ENCODE measurements around the gene MYH14.

The MYH14 gene
- total RNA-seq, result 0 to 0.84 (median 0) reads per million in 9 experiments

GRCh38 chr19:50203281-50204080 is at the start of gene MYH14:
Gene MYH14, plus strand, starts transcription at chr19:50203622. Its CDS starts 6,744 bp downstream, at chr19:50210366.
- no peak within 1 kb of the TSS for H3K27ac Mint-ChIP-seq
- no peaks in the 10 kb centered on the region for H3K4me1 Mint-ChIP-seq (ENCODE audit: low read depth in 2 of 2)
- no peak within 1 kb of the TSS for H3K4me3 Mint-ChIP-seq
- ATAC-seq (replicated peaks), result no peak
- no peaks in the 10 kb centered on the region for H3K9me3 Mint-ChIP-seq
- DNase-seq, result no peak
- peaks cover 47 to 52% of the 10 kb centered on the region in 2 donors for H3K27me3 Mint-ChIP-seq
- peaks cover 4% of the 10 kb centered on the region for H3K36me3 Mint-ChIP-seq (ENCODE audit: insufficient read depth)

GRCh38 chr19:50154529-50154928 is 48.9 kb upstream of the MYH14 start:
- ATAC-seq (replicated peaks) (no peak), DNase-seq (no peak)
- H3K27me3 Mint-ChIP-seq, result peaks cover 23 to 27% of the 10 kb centered on the region in 2 donors
- H3K36me3 Mint-ChIP-seq (ENCODE audit: insufficient read depth), result no peaks in the 10 kb centered on the region
- H3K4me1 Mint-ChIP-seq (ENCODE audit: low read depth in 2 of 2), result no peaks in the 10 kb centered on the region
- no peak overlapping the region for H3K27ac Mint-ChIP-seq
- H3K9me3 Mint-ChIP-seq, result peaks cover 6 to 7% of the 10 kb centered on the region in 2 donors
- H3K4me3 Mint-ChIP-seq, result no peak overlapping the region

GRCh38 chr19:50155520-50156109 is 47.8 kb upstream of the MYH14 start:
- DNase-seq (no peak), ATAC-seq (replicated peaks) (no peak)
- no peak overlapping the region for H3K27ac Mint-ChIP-seq
- H3K9me3 Mint-ChIP-seq, result peaks cover 6 to 7% of the 10 kb centered on the region in 2 donors
- no peak overlapping the region for H3K4me3 Mint-ChIP-seq
- H3K4me1 Mint-ChIP-seq (ENCODE audit: low read depth in 2 of 2), result no peaks in the 10 kb centered on the region
- peaks cover 17% of the 10 kb centered on the region in 2 donors for H3K27me3 Mint-ChIP-seq
- no peaks in the 10 kb centered on the region for H3K36me3 Mint-ChIP-seq (ENCODE audit: insufficient read depth)

- Mint-ChIP-seq H3K27ac (no peak overlapping the region), H3K9me3 (peaks cover 6 to 7% of the 10 kb centered on the region in 2 donors), H3K27me3 (peaks cover 0 to 7% of the 10 kb centered on the region in 2 donors), H3K36me3 (ENCODE audit: insufficient read depth) (no peaks in the 10 kb centered on the region), H3K4me1 (ENCODE audit: low read depth in 2 of 2) (no peaks in the 10 kb centered on the region), H3K4me3 (no peak overlapping the region)
- DNase-seq (no peak), ATAC-seq (replicated peaks) (no peak)
These were observed 44.8 kb upstream of the MYH14 start for GRCh38 chr19:50158577-50158976.

- ATAC-seq (replicated peaks) (no peak), DNase-seq (no peak)
- Mint-ChIP-seq H3K4me3 (no peak overlapping the region), H3K4me1 (ENCODE audit: low read depth in 2 of 2) (no peaks in the 10 kb centered on the region), H3K27me3 (peaks cover 0 to 7% of the 10 kb centered on the region in 2 donors), H3K36me3 (ENCODE audit: insufficient read depth) (no peaks in the 10 kb centered on the region), H3K9me3 (peaks cover 6 to 7% of the 10 kb centered on the region in 2 donors), H3K27ac (no peak overlapping the region)
These were observed 44.3 kb upstream of the MYH14 start for GRCh38 chr19:50159078-50159477.

GRCh38 chr19:50162988-50163387 is 40.4 kb upstream of the MYH14 start, which contains the start of gene IZUMO2:
Gene IZUMO2, minus strand, starts transcription at chr19:50163281. Its CDS starts 87 bp downstream, at chr19:50163194.
- Mint-ChIP-seq H3K4me3 (no peak within 1 kb of the TSS), H3K9me3 (peaks cover 6 to 7% of the 10 kb centered on the region in 2 donors), H3K27me3 (peaks cover 13 to 23% of the 10 kb centered on the region in 2 donors), H3K36me3 (ENCODE audit: insufficient read depth) (peaks cover 4% of the 10 kb centered on the region), H3K27ac (no peak within 1 kb of the TSS), H3K4me1 (ENCODE audit: low read depth in 2 of 2) (no peaks in the 10 kb centered on the region)
- no peak for ATAC-seq (replicated peaks)
- DNase-seq, result no peak

- H3K4me3 Mint-ChIP-seq, result no peak overlapping the region
- ATAC-seq (replicated peaks), result no peak
- DNase-seq, result no peak
- no peaks in the 10 kb centered on the region for H3K4me1 Mint-ChIP-seq (ENCODE audit: low read depth in 2 of 2)
- peaks cover 4% of the 10 kb centered on the region for H3K36me3 Mint-ChIP-seq (ENCODE audit: insufficient read depth)
- H3K27me3 Mint-ChIP-seq, result peaks cover 16 to 41% of the 10 kb centered on the region in 2 donors
- H3K9me3 Mint-ChIP-seq, result no peaks in the 10 kb centered on the region
- H3K27ac Mint-ChIP-seq, result no peak overlapping the region
These were observed 36.1 kb upstream of the MYH14 start for GRCh38 chr19:50167314-50167721.

- DNase-seq, result no peak
- H3K9me3 Mint-ChIP-seq, result peaks cover 0 to 2% of the 10 kb centered on the region in 2 donors
- peaks cover 21 to 38% of the 10 kb centered on the region in 2 donors for H3K27me3 Mint-ChIP-seq
- no peaks in the 10 kb centered on the region for H3K36me3 Mint-ChIP-seq (ENCODE audit: insufficient read depth)
- H3K4me1 Mint-ChIP-seq (ENCODE audit: low read depth in 2 of 2), result no peaks in the 10 kb centered on the region
- no peak overlapping the region for H3K27ac Mint-ChIP-seq
- ATAC-seq (replicated peaks), result no peak
- H3K4me3 Mint-ChIP-seq, result no peak overlapping the region
These were observed 31.7 kb upstream of the MYH14 start for GRCh38 chr19:50171752-50172151.

GRCh38 chr19:50172726-50173125 is 30.7 kb upstream of the MYH14 start:
- H3K27me3 Mint-ChIP-seq, result peaks cover 21 to 29% of the 10 kb centered on the region in 2 donors
- H3K9me3 Mint-ChIP-seq, result peaks cover 0 to 2% of the 10 kb centered on the region in 2 donors
- H3K4me3 Mint-ChIP-seq, result no peak overlapping the region
- no peak overlapping the region for H3K27ac Mint-ChIP-seq
- H3K4me1 Mint-ChIP-seq (ENCODE audit: low read depth in 2 of 2), result no peaks in the 10 kb centered on the region
- no peak for ATAC-seq (replicated peaks)
- no peaks in the 10 kb centered on the region for H3K36me3 Mint-ChIP-seq (ENCODE audit: insufficient read depth)
- DNase-seq, result no peak

GRCh38 chr19:50173127-50173526 is 30.3 kb upstream of the MYH14 start:
- peaks cover 0 to 2% of the 10 kb centered on the region in 2 donors for H3K9me3 Mint-ChIP-seq
- H3K4me3 Mint-ChIP-seq, result no peak overlapping the region
- ATAC-seq (replicated peaks), result no peak

GRCh38 chr19:50174100-50174793 is 29.2 kb upstream of the MYH14 start:
- DNase-seq (no peak), ATAC-seq (replicated peaks) (no peak)
- peaks cover 16 to 22% of the 10 kb centered on the region in 2 donors for H3K27me3 Mint-ChIP-seq
- H3K4me3 Mint-ChIP-seq, result no peak overlapping the region
- no peaks in the 10 kb centered on the region for H3K36me3 Mint-ChIP-seq (ENCODE audit: insufficient read depth)
- H3K27ac Mint-ChIP-seq, result no peak overlapping the region
- H3K9me3 Mint-ChIP-seq, result peaks cover 0 to 2% of the 10 kb centered on the region in 2 donors
- no peaks in the 10 kb centered on the region for H3K4me1 Mint-ChIP-seq (ENCODE audit: low read depth in 2 of 2)

More at GRCh38 chr19:50173127-50173526, 30.3 kb upstream of the MYH14 start:
- Mint-ChIP-seq H3K4me1 (ENCODE audit: low read depth in 2 of 2) (no peaks in the 10 kb centered on the region), H3K27ac (no peak overlapping the region), H3K36me3 (ENCODE audit: insufficient read depth) (no peaks in the 10 kb centered on the region), H3K27me3 (peaks cover 21 to 28% of the 10 kb centered on the region in 2 donors)
- no peak for DNase-seq

GRCh38 chr19:50175924-50176323 is 27.5 kb upstream of the MYH14 start:
- H3K4me3 Mint-ChIP-seq, result no peak overlapping the region
- no peaks in the 10 kb centered on the region for H3K4me1 Mint-ChIP-seq (ENCODE audit: low read depth in 2 of 2)
- ATAC-seq (replicated peaks) (no peak), DNase-seq (no peak)
- peaks cover 0 to 2% of the 10 kb centered on the region in 2 donors for H3K9me3 Mint-ChIP-seq
- H3K27ac Mint-ChIP-seq, result no peak overlapping the region
- no peaks in the 10 kb centered on the region for H3K36me3 Mint-ChIP-seq (ENCODE audit: insufficient read depth)
- peaks cover 10 to 16% of the 10 kb centered on the region in 2 donors for H3K27me3 Mint-ChIP-seq

- no peak overlapping the region for H3K4me3 Mint-ChIP-seq
- DNase-seq (no peak), ATAC-seq (replicated peaks) (no peak)
- H3K36me3 Mint-ChIP-seq (ENCODE audit: insufficient read depth), result no peaks in the 10 kb centered on the region
- H3K27me3 Mint-ChIP-seq, result peaks cover 10 to 16% of the 10 kb centered on the region in 2 donors
- H3K4me1 Mint-ChIP-seq (ENCODE audit: low read depth in 2 of 2), result no peaks in the 10 kb centered on the region
- H3K9me3 Mint-ChIP-seq, result peaks cover 0 to 2% of the 10 kb centered on the region in 2 donors
- no peak overlapping the region for H3K27ac Mint-ChIP-seq
These were observed 26.6 kb upstream of the MYH14 start for GRCh38 chr19:50176775-50177174.
